Measurements from ENCODE around the gene KLHDC4.

- TF ChIP-seq CTCF (IDR thresholded peaks at IDR 0.05) = no peak
- TF ChIP-seq POLR2A (IDR thresholded peaks at IDR 0.05) = no peak
Observed at GRCh38 chr16:87697792-87698191, 68.0 kb downstream of the KLHDC4 start.
